NCI-H345 treated with DMSO at 0.1 percent for 48 hours (cell line): ENCODE measurements around the gene NOTCH4.
A peak's percentile ranks its signal among the peaks of the same experiment; 100 is the strongest.
"Not testable (repeated sequence)": the region's sequence is repeated elsewhere in the genome, so short reads cannot be mapped to it uniquely, and the experiment has no call there.

Experiments
- DNase-seq: peaks from one replicate; lab custom pipeline; 2025; ENCODE audit not compliant: unreplicated experiment; lab: John Stamatoyannopoulos, UW

Gene NOTCH4

DNA sequence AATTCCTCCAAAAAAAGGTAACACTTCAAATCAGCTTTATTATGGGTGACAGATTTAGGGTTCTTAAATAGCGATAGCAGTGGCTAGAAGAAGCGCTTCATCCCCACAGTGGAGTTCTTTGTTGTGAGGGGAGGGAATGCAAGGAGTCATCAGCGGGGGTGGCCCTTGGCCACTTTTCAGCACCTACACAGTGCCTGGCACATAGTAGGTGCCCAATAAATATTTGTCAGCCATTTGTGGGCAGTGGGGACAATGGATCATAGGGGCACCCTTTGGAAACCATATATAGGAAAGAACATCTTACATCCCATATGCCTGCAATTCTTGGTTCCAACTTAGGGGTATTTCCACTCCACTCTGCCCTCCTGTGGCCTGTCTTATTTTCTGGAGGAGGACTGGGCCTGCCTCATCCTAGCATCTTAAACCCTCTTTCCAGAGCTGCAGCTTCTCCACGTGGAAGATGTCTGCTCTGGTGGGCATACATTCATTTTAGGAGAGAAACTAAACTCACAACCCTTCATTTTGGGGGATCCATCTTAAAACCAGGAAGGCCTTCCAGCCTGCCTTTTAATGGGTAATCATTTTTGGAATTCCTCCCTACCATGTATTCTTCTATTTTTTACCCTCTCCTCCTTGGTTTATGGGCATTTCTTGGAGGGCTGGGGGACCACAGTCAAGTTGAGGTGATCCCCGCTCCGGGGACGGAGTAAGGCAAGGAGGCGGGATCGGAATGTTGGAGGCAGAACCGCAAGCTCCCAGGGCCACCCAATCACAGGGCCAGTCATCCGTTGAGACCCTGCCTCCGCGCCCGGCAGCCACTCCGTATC, 28.8 kb downstream of the NOTCH4 start:
- peak; percentile 35 for DNase-seq

DNA sequence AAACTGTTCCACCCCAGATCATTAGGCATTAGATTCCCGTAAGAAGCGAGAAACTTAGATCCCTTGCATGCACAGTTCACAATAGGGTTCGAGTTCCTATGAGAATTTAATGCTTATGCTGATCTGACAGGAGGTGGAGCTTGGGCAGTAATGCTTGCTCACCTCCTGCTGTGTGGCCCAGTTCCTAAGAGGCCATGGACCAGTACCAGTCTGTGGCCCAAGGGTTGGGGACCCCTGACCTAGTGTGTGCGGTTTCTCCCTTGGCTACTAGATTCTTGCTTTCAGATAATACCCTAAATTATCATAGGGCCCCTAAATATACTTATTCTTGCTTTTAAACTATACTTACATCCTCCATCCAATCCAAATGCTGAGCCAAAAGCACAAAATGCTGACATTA, 29.5 kb downstream of the NOTCH4 start:
- no peak for DNase-seq

DNA sequence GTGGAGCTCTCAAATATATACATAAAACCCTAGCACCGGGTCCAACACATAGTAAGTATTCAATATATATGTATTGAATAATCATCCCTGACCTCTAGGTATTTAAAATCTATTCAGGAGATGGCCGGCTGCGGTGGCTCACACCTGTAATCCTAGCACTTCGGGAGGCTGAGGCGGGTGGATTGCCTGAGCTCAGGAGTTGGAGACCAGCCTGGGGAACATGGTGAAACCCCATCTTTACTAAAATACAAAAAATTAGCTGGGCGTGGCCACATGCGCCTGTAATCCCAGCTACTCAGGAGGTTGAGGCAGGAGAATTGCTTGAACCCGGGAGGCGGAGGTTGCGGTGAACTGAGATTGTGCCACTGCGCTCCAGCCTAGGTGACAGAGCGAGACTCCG, 30.8 kb downstream of the NOTCH4 start:
- not testable (repeated sequence) for DNase-seq

DNA sequence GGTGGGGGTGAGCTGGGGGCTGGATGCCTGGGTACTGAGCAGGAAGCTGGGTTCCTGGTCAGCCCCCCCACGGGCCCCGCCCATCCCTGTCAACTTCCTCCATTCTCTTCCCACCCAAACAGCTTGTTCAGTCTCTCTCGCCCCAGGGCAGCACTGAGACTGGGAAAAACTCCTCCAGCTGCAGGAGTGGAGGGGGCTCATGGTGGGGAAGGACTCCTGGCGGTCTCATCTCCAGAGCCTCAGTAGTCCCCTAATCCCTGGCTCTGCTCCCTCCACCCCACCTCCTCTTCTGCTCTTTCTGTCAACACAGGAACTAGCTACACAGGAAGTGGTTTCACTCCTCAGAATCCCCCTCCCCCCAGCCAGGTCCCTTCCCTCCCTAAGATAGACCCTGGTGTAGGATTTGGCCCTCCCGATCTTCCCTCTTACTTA, 31.2 kb downstream of the NOTCH4 start, which contains the start of gene GPSM3:
GPSM3 (minus strand) TSS at position 36 of the 432 bp plus-strand sequence. CDS start 130 bp downstream, outside the sequence.
- DNase-seq: no peak

DNA sequence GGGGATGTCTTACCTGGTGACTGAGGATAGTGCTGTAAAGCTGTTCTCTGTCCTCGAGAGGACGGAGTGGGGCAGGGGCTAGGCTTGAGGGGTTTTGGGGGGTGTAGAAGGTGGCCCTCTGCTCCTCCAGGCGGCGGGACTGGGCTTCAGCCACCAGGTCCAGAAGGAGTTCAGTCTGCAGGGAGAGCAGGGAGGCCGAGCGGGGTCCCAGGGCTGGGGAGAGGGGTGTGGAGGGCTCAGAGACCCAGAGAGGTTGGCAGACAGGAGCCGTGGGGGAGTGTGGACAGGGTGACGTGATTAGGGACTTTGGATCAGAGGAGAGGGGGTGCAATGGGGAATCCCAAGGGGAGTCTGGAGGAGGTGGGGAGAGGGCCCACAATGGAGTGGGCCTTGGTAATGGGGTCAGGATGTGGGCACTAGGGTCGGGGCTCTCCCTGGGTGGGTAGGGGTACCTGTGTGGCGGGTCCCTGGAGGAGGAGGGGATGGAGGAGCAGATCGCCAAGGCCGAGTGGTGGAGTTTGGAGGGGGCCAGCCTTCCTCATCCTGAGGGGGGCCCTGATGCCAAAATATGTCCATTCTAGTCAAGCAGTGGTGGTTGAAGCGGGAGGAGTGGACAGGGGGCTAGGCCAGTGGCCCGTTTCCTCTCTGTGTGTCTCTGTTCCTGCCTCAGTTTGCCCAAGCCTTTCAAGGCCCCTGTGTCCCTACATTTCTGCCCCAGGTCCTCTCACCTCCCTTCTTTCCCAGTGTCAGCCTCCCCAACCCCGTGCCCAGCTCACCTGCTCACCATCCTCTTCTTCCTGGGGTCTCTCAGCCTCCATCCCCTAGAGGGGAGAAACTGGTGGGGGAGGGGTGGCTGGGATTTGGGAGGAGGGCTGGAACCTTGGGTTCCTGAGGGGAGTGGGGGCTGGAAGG, 31.9 kb downstream of the NOTCH4 start:
- no peak for DNase-seq

DNA sequence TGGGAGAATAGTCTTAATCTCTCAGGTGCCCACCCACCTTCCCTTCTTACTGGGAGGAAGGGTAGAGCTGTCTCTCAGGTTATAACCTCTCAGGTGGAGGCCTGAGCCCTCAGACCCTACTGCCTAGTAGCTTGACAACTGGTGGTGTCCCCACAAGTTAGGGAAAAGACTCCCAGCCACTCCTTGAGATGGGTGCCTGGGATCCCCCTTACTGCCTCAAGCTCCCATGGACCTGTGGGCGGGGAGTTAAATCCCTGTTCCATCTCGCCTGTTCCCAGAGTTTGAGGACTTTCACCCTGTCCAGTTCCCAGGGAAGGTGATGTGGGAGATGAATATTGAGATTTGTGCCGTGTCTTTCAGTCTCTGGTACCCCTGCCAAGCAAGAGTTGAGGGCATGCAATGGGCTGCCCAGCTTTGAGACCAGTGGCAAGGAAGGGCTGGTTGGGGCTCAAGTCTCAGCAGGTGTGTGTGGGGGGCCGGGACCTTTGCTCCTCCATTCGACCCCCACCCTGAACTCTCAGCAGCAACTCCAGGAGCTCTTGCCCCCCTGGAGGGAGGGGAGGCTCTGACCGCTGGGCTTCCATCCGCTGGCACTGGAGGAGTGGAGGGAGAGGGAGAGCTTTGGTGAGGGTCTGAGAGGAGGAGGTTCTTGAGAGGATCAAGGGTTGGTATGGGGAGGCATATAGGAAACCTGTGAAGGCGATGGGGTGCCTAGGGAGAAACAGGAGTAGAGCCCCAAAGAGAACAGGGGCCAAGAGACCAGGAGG, 32.8 kb downstream of the NOTCH4 start:
- DNase-seq: no peak

DNA sequence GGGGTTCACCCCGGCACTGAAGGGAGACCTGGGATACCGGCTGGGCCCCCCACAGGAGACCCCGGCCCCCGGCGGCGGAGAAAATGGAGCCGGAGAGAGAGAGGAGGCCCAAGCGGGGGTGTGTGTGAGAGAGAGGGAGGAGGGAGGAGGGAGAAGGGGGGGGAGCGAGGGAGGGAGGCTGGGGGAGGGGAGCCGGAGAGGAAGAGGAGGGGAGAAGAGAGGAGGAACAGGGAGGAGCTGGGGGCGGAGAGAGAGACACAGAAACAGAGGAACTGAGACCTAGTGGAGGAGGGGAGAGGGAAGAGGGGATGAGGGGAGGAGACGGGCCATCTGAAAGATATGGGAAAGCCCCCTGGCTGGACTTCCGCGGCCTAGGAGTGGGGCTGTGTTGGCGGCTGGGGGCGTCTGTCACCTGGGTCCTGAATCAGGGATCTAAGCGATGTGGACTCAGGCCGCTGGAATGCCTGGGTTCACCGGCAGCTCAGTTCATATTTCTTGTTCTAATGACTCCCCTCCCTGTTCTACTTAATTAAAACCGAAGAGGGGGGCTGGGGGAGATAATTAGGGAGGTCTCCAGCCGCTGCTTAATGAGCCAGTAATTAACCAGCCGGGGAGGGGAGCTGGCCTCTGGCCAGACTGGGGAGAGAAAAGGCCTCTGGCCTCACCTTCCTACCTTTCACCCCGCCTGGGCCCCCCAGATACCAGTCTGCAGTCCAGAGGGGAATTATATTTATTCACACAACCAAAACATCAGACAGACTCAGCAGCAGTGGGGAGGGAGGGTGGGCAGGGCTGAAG, 33.6 kb downstream of the NOTCH4 start, which contains the start of gene PBX2:
PBX2 (minus strand) TSS at position 149 of the 798 bp plus-strand sequence. CDS start 287 bp downstream, outside the sequence.
- DNase-seq: peak; percentile 26

DNA sequence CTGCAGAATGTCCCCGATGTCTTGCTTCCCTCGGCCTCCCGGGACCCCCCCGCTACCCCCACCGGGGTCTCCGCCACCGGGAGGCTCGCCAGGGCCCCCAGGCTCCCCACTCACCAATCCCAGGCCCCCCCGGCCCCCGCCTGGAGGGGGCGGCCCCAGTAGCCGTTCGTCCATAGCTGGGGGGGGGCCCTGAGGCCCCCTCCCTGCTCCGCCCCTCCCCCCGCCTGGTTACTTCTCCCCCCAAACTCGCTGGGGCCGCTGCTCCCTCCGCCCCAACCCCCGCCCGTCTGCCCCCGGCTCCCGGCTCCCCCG, 34.2 kb downstream of the NOTCH4 start:
- DNase-seq: no peak

DNA sequence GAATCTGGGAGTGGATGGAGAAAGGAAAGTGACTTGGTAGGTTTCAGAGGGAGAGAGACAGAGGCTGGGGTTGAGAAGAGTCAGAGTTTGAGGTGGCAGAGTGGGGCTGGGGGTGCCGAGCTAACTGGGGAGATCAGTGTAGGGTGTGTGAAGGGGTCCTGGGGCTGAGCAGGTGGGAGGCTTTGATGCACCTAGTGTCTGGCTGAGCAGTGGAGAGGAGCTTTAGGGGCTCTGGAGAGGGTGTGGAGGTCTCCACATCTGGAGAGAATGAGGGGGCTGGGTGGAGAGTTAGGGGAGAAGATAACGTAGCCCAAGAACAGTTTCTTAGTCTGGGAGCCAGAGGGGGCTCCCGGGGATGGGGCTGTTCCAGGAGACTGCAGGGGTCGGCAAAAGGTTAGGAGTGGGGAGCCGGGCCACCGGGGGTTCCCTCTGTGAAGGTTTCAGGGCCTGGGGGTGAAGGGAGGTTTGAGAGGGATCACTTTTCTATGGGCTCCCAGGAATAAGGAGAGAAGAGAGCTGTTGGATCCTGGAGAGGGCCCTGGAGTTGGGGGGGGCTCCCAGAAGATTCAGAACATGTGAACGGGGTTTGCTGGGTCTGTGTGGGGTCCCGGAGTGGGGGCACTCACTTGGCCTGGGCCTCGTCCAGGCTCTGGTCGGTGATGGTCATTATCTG, 34.7 kb downstream of the NOTCH4 start:
- no peak for DNase-seq

DNA sequence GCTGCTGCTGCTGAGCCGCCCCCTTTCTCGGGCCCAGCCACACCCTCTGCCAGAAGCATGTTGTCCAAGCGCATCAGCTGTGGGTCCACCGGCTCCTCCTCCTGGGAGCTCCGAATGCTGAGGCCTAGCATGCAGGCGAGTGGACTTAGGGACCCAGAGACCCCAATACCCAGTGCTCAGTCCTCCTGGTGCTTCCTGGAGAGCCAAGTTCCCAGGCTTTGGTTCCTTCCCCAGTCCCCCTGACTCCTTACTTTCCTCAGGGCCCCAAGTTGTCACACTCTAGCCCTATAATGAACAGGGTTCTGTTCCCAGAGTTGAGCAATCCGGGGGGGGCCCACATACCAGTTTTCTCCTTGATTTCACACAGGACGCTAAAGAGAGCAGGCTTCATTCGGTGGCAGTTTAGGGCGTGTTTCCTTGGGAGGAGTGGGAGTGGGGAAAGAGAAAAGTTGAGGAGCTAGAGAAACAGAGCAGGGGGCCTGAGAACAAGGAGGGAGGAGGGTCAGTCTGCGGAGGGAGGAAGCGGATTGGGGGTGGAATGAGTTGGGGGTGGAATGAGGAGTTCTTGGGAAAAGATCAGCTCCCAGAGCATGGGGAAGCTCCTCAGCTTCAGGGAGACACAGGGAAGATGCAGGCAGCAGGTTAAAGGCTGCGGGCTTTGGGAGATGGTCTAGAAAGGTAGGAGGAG, 35.3 kb downstream of the NOTCH4 start:
- no peak for DNase-seq

DNA sequence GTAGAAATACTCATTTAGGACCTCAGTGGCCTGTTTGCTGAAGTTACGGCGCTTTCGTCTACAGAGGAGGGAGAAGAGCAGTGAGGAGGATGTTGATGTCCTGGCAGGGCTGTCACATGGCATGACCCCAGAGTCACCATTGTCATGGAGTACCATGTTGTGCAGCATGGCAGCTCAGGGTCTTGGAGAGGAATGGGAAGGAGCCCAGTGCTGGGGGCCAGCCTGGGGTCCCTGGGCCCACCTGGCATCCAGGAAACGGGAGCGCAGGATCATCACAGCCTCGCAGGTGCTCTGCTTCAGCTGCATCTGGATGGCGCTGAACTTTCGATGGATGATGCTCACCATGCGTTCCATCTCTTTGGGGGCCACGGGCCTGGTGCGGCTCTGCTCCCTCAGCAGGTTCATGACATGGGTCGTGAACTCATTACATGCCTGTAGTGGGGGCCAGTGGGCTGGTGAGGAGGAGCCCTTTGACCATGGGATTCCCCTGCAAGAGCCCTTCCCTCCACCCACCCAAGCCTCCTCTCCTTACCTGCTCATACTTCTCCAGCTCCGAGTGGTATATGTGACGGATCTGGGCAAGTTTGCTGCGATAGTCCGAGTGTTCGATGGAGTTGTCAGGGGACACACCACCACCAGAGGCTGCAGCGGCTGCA, 36.0 kb downstream of the NOTCH4 start:
- DNase-seq: not testable (repeated sequence)

DNA sequence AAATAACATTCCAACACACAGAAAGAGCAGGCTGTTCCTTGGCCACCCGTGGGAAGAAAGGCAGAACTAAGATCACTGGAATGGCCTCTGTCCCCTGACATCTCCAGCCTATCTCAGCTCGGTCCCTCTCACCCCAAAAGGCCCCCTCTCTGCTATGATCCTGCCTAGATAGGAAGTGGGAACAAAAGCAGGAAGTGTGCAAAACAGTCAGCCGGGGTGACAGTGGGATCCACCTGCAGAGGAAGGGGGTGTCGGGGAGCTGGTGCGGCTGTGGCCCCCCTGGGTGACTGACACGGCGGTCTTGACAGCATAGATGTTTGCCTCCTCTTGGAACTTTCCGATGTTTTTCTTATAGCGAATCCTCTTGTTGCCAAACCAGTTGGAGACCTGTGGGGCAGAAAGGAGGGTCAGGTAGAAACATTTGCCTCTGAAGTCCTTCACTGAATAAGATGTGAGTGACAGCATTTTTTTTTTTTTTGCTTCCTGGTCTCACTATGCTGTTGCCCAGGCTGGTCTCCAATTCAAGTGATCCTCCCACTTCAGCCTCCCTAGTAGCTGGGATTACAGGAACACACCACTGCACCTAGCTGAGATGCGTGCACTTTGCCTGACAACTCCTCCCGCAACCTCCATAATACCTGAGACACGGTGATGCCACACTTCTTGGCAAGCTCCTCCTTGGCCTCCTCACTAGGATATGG, 36.7 kb downstream of the NOTCH4 start:
- DNase-seq: no peak

DNA sequence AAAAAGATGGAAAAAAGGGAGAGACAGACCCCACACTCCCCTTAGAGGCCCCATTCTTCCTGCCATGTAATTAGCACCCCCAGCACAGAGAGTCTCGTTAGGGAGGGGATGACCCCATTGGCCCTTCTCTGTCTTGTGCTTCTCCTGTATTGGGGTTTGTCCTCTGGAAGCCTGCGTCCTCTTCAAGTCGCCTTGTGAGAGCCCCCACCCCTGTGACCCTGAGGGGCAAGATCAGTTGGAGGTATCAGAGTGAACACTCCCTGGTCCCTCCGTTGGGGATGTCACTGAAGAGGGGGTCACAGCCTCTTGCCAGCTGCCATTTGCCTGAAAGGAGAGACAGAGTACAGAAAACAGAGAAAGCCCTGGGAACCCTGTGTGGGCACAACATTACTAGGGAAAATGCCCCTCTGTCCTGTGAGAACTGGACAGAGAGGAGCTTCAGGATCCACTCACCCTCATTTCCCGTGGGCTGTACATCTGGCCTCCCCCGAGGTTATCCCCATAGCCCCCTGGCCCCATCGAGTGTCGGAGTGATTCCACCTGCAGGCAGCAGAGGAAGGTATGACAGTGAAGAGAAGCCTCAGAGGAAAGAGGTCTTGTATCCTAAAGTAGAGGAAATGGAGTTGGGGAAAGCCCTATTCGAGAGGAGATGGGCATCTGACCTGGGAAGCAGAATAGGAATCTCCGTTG, 37.6 kb downstream of the NOTCH4 start:
- DNase-seq: not testable (repeated sequence)

DNA sequence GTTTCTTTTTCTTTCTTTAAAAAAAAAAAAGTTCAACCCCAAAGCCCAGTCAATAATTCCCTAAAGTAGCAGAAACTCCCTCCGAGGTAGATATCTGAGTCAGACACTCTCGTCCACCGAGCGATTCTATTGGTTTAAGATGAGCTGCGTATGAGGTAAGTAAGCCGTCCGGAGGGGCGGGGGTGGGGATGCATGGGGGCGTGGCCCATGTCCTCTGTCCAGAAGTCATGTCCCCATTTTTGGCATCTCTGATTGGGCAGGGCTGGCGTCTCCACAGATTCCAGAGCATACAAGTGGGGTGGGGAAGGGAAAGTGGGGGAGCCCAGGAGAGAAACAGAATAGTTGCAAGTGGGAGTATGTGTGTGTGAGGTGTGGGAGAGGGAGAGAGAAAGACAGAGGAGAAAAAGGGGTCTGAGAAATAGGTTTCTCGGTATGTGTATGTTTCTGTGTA, 38.2 kb downstream of the NOTCH4 start:
- not testable (repeated sequence) for DNase-seq

DNA sequence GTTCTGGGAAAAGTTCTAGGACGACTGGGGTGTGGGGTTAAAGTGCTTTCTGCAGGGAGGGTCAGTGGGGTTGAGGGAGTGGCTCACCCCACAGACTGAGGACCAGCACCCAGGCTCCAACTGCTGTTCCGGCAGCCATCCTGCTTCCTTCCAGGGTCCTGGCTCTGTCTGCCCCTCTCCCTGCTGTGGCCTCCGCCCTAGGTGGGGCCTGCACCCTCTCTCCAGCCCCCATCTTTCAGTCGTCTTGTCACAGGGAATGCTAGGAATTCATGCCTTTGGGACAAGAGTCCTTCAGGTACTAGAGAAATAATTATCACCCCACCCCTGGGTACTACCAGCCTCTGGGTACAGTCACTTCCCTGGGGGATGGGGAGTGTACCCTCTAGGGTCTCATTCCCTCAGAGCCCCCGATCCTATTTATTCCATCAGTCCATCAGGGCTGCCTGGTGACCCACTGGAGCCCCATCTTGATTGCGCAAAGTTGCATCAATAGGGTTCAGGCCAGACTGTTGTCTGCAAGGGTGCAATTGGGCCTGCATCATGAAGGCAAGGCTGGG, 39.7 kb downstream of the NOTCH4 start, which contains the start of gene AGER:
AGER (minus strand) TSS at position 170 of the 557 bp plus-strand sequence; CDS start at position 139, 31 bp downstream.
- no peak for DNase-seq

DNA sequence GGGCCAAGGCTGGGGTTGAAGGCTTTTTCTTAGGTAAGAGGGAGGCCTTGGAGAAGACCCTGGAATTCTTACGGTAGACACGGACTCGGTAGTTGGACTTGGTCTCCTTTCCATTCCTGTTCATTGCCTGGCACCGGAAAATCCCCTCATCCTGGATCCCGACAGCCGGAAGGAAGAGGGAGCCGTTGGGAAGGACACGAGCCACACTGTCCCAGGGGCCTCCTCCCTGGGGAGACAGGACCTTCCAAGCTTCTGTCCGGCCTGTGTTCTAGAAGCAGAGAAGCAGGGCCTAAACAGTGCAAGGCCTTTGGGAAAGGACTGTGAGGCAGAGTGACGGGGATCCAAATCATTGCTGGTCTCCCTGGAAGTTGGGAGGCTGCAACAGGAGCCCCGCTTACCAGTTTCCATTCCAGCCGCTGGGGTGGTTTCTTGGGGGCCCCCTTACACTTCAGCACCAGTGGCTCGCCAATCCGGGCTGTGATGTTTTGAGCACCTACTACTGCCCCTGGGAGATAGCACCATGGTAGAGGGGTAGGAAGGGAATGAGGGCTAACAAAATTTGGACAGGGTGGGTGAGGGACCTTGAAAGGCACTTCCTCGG, 40.3 kb downstream of the NOTCH4 start:
- no peak for DNase-seq
